ENCODE data around the gene FAM240B. TPM values are rescaled to one million over a fixed set of nuclear protein-coding genes. Genes with fewer than 3 reads are reported as not detected.

FAM240B gene
- total and polyA plus RNA-seq, 2 of the 8 experiments (the other 6 are each of a cell fraction or from before 2014, with no cell fraction given): not detected

- TF ChIP-seq ATF2 (IDR thresholded peaks at IDR 0.05; ENCODE audit: low read length): no peak
- TF ChIP-seq JUND (IDR thresholded peaks at IDR 0.05; ENCODE audit: low read length): no peak
Observed at GRCh38 chr9:38696999-38697398, 22.9 kb downstream of the FAM240B start (continued).

All from H1 (cell line).